ENCODE measurements around the gene TTC23.

TTC23 gene, protein sequence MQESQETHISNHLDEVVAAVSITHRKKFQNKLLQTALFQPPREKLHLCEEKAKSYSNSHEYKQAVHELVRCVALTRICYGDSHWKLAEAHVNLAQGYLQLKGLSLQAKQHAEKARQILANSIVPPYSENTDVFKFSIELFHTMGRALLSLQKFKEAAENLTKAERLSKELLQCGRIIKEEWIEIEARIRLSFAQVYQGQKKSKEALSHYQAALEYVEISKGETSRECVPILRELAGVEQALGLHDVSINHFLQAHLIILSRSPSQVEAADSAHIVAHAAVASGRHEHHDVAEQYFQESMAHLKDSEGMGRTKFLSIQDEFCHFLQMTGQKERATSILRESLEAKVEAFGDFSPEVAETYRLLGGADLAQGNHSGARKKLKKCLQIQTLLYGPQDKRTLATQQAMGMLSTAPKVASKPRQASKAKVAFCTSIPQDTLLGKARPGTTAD

DNA sequence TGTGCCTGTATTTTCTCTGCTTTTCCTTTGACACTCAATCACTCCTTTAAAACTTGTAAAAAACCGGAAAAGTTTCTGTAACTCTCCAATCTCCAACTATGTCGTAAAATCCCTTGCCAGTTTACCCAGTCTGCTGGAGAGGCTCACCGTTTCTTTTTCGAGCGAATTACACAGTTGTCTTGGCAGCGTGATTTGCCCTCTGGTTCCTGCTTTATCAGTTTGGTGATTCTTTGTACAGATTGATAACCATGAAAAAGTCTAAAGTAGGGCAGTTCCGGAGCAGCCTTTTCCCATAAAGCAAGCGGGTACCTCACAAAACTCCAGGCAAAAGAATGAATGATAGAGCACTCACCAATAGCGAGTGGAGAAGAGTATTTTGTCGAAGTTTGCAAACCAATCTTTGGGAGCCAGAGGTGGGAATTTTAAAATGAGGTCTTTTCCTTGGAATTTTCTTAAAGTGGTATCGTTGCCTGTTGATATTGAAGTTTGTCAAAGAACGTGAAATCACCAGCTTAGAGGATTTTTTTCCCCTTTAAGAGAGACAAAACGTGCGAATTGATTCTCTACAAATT lies at the start of gene TTC23:
TTC23 (minus strand) TSS at position 312 of the 572 bp plus-strand sequence. CDS start 20,869 bp downstream, outside the sequence.
- DNase-seq = peak; percentile 53

DNA sequence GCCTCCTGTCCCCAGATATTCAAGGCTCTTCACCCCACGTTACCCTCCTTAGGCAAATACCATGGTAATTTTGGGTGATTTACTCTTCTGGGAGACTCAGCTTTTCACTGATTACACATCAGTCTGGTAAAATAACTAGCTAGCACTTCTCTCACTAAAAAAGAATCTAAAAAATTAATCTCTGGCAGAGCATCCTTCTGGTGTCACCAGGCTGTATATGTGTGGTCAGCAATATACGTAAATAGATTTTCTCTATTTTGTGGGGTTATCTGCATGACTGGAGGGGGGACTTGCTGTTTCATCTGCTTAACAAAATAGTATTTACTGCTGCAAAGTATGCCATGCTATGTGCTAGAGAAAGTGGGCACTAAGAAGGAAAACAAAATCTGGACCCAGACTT lies 47.0 kb upstream of the TTC23 start:
- DNase-seq = no peak

DNA sequence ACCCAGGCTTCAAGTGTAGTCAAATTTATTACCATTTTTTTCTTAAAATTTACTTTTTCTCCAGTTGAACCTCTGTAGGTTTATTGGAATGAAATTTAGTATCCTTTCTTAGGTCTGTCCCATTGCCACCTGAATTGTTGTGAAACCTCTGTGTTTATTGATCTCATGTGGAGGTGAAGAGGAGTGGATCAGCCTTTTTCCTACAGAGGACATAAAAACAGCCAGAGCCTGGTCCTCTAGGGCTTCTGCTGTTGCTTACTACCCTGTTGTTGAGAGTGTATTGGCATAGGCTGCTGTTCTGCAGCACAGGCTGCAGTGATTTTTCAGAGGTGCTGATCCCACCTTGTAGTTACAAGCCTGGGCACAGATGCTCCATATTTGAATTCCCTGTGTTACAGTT lies 46.5 kb upstream of the TTC23 start:
- DNase-seq = no peak

DNA sequence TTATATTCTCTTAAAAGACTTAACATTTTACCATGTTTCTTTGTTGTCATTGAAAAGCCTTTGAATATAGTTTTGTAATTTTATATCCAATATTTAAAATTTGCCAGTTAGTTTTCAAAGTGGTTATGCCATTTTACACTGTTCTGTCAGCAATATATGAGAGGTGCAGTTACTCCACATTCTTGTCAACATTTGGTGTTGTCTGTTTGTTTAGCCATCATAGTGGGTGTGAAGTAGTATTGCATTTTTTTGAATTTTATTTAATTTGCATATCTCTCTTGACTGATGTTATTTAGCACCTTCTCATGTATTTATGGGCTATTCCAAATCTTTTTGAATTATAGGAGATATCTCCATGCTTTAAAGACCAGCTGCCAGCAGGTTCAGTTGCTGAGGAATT lies 42.3 kb upstream of the TTC23 start:
- no peak for DNase-seq

DNA sequence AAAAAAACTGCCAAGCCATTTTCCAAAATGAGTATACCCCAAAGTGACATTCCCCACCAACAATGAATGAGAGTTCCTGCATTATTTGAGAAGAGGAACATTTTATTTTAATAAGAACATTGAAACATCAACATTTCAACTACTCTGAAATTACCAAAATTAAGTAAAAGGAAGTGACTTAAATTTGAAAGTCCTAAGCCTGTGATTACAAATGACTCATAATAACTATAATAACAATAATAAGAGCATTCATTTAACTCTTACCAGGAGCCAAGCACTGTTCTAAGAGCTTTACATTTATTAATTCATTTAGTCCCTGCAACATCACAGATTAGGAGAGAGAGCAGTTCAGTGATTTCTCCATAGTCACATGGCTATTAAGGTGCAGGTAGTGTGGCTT lies 34.3 kb upstream of the TTC23 start:
- peak; percentile 50 for DNase-seq

DNA sequence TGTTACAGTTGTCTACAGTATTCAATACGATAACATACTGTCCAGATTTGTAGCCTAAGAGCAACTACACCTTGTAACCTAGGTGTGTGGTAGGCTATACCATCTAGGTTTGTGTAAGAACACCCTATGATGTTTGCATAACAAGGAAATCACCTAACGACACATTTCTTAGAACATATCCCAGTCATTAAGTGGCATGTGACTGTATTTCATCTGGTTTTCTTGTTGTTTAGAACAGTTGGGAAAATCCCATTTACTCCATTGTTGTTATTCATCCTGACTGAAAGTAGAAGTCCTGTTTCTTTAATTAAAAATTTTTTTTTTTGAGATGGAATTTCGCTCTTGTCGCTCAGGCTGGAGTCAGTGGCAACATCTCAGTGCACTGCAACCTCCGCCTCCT lies 33.2 kb upstream of the TTC23 start:
- DNase-seq = peak; percentile 76

DNA sequence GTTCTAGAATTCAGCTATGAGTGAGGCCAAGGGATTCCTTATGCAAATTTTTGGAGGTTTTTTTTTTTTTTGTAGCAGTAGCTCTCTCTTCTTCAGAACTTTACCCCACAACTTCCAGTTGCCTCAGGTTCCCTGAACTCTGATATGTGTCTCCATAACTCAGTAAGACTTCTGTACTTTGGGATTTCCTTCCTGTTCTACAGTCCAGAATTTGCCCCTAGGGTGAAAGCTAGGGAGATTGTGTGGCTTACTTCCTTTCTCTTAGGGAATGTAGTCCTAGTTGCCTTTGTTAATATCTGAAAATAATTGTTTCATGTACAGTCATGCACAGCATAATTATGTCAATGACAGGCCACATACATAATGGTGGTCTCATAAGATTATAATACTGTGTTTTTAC lies 32.7 kb upstream of the TTC23 start:
- peak; percentile 20 for DNase-seq

DNA sequence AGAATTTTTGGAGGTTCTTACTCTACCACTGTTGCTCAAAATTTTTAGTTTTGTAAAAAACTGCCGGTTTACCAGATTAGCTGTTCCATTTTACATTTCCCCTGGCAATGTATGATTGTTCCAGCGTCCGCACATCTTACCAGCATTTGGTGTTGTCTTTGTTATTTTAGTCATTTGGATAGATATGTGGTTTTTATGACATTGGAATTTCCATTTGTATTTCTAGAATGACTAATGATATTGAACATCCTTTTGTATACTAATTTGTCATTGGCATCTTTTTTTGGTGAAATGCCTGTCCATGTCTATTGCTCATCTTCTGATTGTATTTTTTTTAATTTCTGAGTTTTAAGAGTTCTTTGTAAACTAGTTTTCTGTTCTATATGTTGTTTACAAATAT lies 30.4 kb upstream of the TTC23 start:
- no peak for DNase-seq

DNA sequence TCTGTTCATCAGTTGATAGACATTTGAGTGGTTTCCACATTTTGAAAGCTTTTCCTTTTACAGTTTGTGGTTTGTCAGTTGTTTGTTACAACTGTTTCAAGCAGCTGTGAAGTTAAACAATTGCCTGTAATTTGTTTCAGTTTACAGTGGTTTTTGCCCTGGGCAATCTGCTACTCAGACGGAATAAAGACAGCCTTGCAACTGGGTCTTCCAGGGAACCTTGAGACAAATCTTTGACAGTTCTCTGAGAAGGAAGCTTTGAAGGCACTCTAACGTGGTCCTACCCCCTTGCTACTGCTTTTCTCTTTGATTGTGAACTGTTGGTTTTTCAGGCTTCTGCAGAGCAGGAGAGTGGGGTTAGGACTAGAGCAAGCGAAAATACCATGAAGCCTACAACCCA lies 29.9 kb upstream of the TTC23 start:
- no peak for DNase-seq

DNA sequence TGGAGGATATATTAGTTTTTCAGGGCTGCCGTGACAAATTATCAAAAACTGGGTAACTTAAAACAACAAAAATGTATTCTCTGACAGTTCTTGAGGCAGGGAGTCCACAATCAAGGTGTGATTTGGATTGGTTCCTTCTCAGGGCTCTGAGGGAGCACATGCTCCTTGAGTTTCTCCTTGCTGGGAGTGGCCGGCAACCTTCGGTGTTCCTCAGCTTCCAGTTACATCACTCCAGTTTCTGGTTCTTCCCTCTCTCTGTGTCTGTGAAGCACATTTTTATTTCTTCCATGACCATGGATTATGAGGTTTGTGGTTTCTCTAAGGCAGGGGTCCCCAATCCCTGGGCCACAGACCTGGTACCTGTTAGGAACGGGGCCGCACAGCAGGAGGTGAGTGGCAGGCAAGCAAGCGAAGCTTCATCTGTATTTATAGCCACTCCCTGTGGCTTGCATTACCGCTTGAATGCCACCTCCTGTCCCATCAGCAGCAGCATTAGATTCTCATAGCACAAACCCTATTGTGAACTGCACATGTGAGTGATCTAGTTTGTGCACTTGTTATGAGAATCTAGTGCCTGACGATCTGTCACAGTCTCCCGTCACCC lies 26.2 kb upstream of the TTC23 start:
- no peak for DNase-seq

DNA sequence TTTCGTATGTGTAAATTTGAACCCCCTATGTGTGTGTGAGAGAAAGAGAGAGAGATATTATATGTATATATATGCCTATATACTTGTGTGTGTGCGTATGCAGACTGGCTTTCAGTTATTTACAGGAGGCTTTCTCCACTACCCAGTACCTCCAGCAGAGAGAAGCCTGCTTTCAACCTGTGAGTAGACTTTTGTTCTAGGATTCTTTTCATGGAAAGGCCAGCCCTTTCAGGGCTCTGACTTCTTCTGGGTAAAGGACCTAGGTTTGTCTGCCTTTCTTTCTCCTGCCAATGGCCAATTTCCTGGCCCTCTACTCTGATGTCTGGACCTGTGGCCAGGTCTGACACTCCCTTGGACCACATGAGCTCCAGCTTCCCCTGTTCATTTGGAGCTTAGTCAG lies 25.7 kb upstream of the TTC23 start:
- DNase-seq = no peak

DNA sequence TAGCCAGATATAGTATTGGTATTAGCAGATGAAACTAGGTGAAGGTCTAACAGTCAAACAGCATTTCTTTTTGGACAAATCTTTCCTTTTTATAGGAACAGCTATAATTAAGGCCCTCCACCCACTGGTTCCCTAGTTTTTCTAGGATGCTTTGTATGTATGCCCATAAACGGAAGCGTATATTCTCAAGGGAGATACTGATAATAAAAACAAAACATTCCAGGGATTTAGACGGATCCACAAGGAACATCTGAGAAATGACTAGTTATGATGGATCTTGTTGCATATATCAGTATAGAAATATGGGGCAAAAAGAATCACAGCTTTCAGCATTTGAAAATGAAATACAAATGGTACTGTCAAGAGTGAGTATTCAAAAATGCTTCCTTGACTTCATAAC lies 24.4 kb upstream of the TTC23 start:
- DNase-seq = no peak

DNA sequence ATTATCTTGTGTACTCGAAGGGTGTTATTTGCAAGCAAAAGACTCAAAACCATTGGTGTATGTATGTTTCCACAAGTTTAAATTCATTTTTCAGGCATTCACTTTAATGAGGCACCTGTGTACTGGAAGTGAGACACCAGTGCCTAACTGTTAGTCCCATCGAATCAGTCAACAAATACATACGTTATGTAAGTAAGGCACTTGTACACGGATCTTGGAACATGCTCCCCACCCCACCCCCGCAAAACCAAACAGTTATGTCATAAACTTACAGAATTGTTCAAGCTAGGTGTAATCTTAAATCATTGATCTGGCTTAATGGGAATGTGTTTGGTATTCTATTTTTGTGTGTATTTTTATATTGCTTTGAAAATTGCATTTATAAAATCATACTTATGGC lies 19.1 kb upstream of the TTC23 start:
- DNase-seq = no peak

DNA sequence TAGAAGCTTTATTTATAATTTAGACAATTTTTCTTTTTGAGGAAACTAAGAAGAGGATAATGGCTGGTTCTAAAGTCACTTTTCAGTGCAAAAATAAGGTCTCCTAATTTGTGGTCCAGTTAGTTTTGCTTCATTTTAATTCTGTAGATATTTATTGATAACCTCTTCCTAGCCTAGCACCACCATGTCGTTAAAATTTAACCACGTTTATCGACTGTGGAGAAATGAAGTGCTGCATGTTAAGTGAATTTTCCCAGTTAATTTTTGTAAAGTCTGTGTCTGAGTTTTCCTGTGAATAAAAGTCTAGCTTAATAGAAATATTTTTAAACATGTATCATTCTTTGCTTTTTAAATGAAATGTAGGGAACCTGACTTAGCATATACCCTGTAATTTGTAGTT lies 18.6 kb upstream of the TTC23 start:
- no peak for DNase-seq

DNA sequence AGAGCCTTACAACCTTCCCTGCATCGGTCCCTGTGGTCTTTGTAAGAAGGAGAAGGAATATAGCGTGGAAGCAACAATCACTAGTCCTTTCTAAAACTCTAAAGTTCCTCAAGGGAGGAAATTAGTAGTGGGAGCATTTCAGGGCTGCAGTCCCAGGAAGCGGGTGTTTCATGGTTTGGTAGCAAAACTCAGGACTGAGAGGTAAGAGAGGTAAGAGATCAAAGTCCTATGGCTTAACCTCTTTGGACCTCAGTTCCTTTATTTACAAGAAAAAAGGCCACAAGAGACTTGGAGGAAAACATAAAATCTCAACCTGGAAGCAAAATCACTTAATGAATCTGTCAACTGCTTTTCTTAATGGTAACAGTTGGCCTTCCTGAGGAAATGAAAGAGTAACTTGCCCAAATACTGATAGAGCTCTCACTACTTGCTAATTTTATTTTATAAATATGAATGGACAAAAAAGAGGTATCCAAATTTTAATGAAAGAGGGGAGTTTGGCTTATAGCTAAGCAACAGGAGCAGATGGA lies 16.2 kb upstream of the TTC23 start:
- no peak for DNase-seq

DNA sequence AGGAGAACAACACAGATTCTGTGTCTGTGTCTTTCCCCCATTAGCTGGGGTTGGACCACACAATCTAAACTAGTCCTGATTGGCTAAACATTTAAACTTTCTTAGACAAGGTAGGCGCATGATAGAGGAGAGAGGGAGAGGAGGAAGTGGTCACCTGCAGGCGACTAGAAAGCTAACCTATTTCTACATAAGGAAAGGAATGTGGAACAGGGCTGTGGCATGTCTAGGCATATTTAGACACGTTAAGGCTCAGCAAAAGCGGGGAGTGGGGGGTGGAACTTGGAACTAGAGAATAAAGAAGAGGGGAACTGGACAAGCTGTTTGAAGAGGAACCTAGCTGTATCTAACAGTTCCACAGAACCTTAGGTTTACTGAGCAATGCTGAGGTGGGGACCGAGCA lies 14.7 kb upstream of the TTC23 start:
- no peak for DNase-seq

DNA sequence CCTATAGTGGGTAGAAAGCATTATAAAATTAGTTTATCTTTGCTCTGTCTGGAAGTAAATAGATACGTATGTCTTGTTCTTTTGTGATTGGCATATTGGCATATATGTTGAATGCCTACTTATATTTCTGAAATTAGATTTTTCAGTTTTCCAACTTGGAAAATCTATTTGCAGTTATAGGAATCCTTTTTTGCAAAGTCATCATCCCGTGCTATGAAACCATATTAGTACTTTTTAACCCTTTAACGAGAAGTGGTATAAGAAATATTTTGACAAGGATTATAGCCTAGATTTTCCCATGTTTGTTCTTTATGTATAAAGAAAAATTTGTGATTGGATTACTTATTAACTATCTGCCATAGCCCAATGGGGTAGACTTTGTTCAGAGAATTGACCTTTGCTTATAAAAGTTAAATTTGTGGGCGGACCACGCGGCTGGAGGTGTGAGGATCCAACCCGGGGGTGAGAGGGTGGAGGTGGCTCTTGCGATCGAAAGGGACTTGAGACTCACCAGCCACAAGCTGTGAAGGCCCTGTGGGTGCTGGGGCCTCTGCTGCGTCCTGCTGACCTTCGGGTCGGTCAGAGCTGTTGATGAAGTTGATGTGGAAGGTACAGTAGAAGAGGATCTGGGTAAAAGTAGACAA lies 7.8 kb upstream of the TTC23 start:
- DNase-seq = no peak

DNA sequence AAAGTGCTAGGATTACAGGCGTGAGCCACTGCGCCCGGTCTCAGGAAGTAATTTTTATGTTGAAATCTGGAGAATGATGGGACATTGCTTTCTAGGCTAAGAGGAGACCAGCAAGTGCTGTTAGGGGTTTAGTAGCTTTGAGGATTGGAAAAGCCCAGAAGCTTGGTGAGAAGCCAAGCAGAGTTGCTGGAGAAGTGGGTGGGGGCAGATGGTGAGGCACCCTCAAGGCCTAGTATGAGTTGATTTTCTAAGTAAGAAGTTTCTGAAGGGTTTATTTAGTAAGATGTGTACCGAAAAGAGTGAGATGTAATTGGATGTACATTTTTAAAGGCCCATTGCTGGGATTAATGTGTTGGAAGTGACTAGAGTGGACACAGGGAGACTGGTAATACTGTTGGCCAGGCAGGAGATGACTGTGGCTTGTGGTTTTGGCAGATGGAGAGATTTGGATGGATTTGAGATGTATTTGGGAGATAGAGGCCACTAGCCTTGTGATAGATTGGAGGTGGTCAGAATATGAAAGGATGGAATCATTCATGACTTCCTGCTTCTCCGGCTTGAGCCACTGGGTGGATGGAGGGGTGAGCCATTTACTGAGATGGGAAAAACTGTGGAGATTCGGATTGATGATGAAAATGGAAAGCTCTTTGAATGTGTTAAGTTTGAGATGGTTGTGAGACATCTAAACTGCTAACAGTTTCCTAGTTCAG lies 4.2 kb upstream of the TTC23 start:
- no peak for DNase-seq

DNA sequence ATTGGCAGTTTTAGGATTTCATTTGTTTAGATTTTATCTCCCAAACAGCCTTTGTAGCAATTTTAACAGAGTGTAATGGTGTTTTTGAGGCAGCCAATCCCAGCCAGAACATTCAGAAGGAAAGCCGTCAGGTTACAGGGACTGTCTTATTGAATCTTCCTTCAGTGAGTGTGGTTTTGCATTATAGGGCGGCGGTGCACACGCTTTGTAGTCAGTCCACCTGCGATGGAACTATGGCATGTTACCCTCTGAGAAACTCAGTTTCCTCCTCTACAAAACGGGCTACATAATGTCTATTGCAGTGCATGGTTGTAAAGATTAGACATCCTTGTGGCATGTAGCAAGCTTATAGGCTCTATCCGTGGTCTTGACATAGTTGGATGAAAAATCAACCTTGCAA lies 2.9 kb upstream of the TTC23 start:
- no peak for DNase-seq

DNA sequence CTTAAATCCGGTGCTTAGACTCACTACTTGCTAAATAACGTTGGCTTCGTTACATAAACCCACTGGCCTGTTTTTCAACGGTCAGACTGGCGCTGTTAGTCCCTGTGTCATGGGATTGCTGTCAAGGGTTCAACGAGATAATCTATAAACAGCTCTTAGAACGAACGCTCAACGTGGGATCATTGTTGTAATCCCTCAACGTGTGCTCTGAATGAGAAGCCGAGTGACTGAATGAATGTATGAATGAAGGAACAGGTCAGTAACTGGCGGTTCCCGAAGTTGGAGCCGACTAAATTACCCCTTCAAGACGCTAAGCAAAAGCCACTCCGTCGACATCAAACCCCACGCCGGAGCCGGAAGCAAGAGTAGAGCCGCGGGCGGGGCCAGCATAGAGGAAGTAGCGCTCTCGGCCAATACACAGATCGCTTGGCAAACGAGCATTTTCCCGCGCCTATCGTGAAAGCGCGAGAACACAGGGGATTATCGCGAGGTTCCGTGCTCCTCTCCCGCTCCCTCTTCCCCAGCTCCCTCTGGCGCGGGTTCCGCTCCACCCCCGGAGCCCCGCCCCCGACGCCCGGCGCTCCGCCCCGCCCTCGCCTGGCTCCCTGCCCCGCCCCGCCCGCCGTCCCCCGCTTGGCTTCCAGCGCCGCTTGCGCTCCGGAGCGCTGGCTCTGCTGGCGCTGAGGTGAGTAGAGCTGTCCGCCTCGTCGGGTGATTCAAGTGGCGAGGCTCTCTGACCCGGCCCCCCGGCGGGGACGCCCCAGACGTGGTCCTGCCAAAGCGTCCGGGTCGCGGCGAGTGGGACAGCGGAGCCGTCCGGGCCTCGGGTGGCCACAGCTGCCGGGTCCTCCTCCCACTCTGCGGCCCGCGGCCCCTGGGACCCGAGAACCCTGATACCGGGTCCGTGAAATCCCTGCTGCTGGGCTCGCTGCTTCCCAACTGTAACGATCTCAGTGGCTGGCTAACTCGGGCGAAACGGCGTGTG lies 1.8 kb upstream of the TTC23 start, which contains the start of gene LRRC28:
LRRC28 (plus strand) TSS at position 625 of the 985 bp plus-strand sequence. CDS start 4,477 bp downstream, outside the sequence.
- DNase-seq = peak; percentile 99

DNA sequence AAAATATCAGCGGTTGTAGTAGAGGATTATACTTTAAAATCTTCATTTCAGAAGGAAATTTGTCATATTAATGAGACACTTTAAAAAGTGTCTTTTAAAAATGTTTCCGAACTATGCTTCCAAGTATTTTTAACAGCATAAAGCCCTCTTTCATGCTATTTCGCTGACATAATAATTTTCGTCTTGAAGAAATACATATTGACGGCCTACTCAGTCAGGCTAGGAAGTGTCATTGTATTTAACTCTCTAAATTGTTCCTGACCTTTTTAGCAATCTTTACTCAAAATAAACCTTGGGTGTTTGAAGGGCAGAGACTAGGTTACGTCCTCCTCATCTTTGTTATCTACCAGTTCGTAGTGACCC lies 1.1 kb upstream of the TTC23 start:
- no peak for DNase-seq

DNA sequence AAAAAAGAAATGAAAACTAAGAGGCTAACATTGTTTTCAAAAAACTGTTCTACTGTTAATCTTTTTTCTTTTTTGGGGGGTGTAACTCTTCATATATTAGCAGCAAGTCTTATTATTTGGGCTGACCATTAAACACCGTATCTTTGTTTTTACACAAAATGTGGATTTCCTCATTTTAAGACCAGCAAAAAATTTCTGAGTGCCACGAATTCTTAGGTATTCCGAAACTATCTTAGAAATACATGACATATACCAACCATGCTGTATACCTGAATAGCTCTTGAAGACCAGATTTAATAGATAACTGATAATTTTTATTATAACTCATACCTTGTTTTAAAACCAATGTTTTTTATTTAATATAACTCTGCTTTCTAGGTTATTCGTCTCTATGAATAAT lies 620 bp upstream of the TTC23 start:
- DNase-seq = no peak
